ENCODE results near the gene KIF26A.

GRCh38 chr14:104093366-104094055 is 44.9 kb upstream of the KIF26A start:
- TF ChIP-seq EZH2 (optimal IDR thresholded peaks at IDR 0.05; ENCODE audit: low read depth, low read length): no peak
- no peak for TF ChIP-seq CTCF (IDR thresholded peaks at IDR 0.05; ENCODE audit: low read length)
- no peak for TF ChIP-seq EZH2phosphoT487 (IDR thresholded peaks at IDR 0.05; ENCODE audit: low read length)
